ENCODE measurements around the gene EIF3A.

Gene EIF3A

GRCh38 chr10:119095640-119096039, 15.0 kb upstream of the EIF3A start:
- no peak for TF ChIP-seq CTCF (IDR thresholded peaks at IDR 0.05; ENCODE audit: control insufficient read depth, extremely low read depth, insufficient read depth)
- no peak overlapping the region for H3K4me3 ChIP-seq (ENCODE audit: low read depth, low read length)
- no peak for DNase-seq (ENCODE audit: low read depth)

GRCh38 chr10:119090968-119091367, 10.4 kb upstream of the EIF3A start:
- no peak for TF ChIP-seq CTCF (IDR thresholded peaks at IDR 0.05; ENCODE audit: control insufficient read depth, extremely low read depth, insufficient read depth)
- no peak overlapping the region for H3K4me3 ChIP-seq (ENCODE audit: low read depth, low read length)
- DNase-seq (ENCODE audit: low read depth), result no peak

- no peak overlapping the region for H3K4me3 ChIP-seq (ENCODE audit: low read depth, low read length)
- TF ChIP-seq CTCF (IDR thresholded peaks at IDR 0.05; ENCODE audit: control insufficient read depth, extremely low read depth, insufficient read depth), result no peak
These were observed 9.6 kb upstream of the EIF3A start for GRCh38 chr10:119090026-119090795.

GRCh38 chr10:119087271-119087882, 6.8 kb upstream of the EIF3A start:
- TF ChIP-seq CTCF (IDR thresholded peaks at IDR 0.05; ENCODE audit: control insufficient read depth, extremely low read depth, insufficient read depth), result no peak
- DNase-seq (ENCODE audit: low read depth), result no peak
- H3K4me3 ChIP-seq (ENCODE audit: low read depth, low read length), result no peak overlapping the region

More at GRCh38 chr10:119090026-119090795, 9.6 kb upstream of the EIF3A start:
- DNase-seq (ENCODE audit: low read depth), result no peak

- no peak for DNase-seq (ENCODE audit: low read depth)
- no peak overlapping the region for H3K4me3 ChIP-seq (ENCODE audit: low read depth, low read length)
- TF ChIP-seq CTCF (IDR thresholded peaks at IDR 0.05; ENCODE audit: control insufficient read depth, extremely low read depth, insufficient read depth), result no peak
These were observed 4.3 kb upstream of the EIF3A start for GRCh38 chr10:119084896-119085295.

GRCh38 chr10:119079599-119080520, 757 bp downstream of the EIF3A start:
- DNase-seq (ENCODE audit: low read depth), result no peak
- no peak for TF ChIP-seq CTCF (IDR thresholded peaks at IDR 0.05; ENCODE audit: control insufficient read depth, extremely low read depth, insufficient read depth)
- peak overlapping the region; percentile 73 for H3K4me3 ChIP-seq (ENCODE audit: low read depth, low read length)

Measured in LNCaP clone FGC (cell line).